Activated CD4-positive, alpha-beta T cell treated with anti-CD3 and anti-CD28 coated beads, Interleukin-2, Interleukin-6, amounts not matched to agents 100 ng/mL and 50 ng/mL, durations not matched to agents 16 hours and 8 hours (primary cell): Measurements from ENCODE around the gene RAD51D.

Experiments
- DNase-seq: peaks from one replicate; pipeline ENCODE4 v3.0.0-alpha.2; 2020

The RAD51D gene

GRCh38 chr17:35089586-35090296, 29.9 kb downstream of the RAD51D start:
- DNase-seq, result peak; percentile 66

- DNase-seq, result peak; percentile 94
Measured at GRCh38 chr17:35088881-35089585, 30.6 kb downstream of the RAD51D start.

- no peak for DNase-seq
Measured at GRCh38 chr17:35088356-35088880, 31.2 kb downstream of the RAD51D start.

- DNase-seq, result peak; percentile 67
Measured at GRCh38 chr17:35087731-35088355, 31.8 kb downstream of the RAD51D start.

GRCh38 chr17:35086931-35087573, 32.6 kb downstream of the RAD51D start:
- peak; percentile 53 for DNase-seq

- DNase-seq, result no peak
Measured at GRCh38 chr17:35086164-35086563, 33.5 kb downstream of the RAD51D start.

- DNase-seq, result peak; percentile 47
Measured at GRCh38 chr17:35084987-35085386, 34.7 kb downstream of the RAD51D start.

GRCh38 chr17:35083071-35083470, 36.6 kb downstream of the RAD51D start:
- no peak for DNase-seq

GRCh38 chr17:35082073-35082657, 37.5 kb downstream of the RAD51D start:
- peak; percentile 72 for DNase-seq

GRCh38 chr17:35081638-35082037, 38.0 kb downstream of the RAD51D start:
- no peak for DNase-seq

GRCh38 chr17:35080536-35080935, 39.1 kb downstream of the RAD51D start:
- DNase-seq, result peak; percentile 84

- DNase-seq, result no peak
Measured at GRCh38 chr17:35079547-35080423, 39.9 kb downstream of the RAD51D start.

- DNase-seq, result no peak
Measured at GRCh38 chr17:35076874-35077273, 42.8 kb downstream of the RAD51D start.

- DNase-seq, result no peak
Measured at GRCh38 chr17:35074711-35075707, 44.7 kb downstream of the RAD51D start.

- DNase-seq, result peak; percentile 75
Measured at GRCh38 chr17:35073991-35074627, 45.6 kb downstream of the RAD51D start.

- peak; percentile 76 for DNase-seq
Measured at GRCh38 chr17:35073183-35073790, 46.4 kb downstream of the RAD51D start.

- DNase-seq, result peak; percentile 41
Measured at GRCh38 chr17:35069311-35069710, 50.3 kb downstream of the RAD51D start.

- DNase-seq, result no peak
Measured at GRCh38 chr17:35068249-35068648, 51.4 kb downstream of the RAD51D start.

- no peak for DNase-seq
Measured at GRCh38 chr17:35065880-35066279, 53.8 kb downstream of the RAD51D start.
